GM21576 (cell line): Measurements from ENCODE around the gene IFIT1.
"Not testable (repeated sequence)": the region's sequence is repeated elsewhere in the genome, so short reads cannot be mapped to it uniquely, and the experiment has no call there.

ENCODE experiments used
- ATAC-seq: cut with Tn5 transposase; IDR thresholded peaks from one replicate; pipeline ENCODE4 v1.9.1; 2021; ENCODE audit warnings: mild to moderate bottlenecking, moderate library complexity; ENCODE audit not compliant: unreplicated experiment

The IFIT1 gene

GRCh38 chr10:89393898-89394297, 1.5 kb downstream of the IFIT1 start:
- ATAC-seq = no peak

GRCh38 chr10:89395141-89395540, 2.7 kb downstream of the IFIT1 start:
- ATAC-seq = no peak

- no peak for ATAC-seq
These were observed 5.8 kb downstream of the IFIT1 start for GRCh38 chr10:89398003-89398749.

- no peak for ATAC-seq
These were observed 7.5 kb downstream of the IFIT1 start for GRCh38 chr10:89399956-89400355.

GRCh38 chr10:89403043-89403442, 10.6 kb downstream of the IFIT1 start:
- no peak for ATAC-seq

- no peak for ATAC-seq
These were observed 12.0 kb downstream of the IFIT1 start for GRCh38 chr10:89404104-89405047.

- not testable (repeated sequence) for ATAC-seq
These were observed 13.8 kb downstream of the IFIT1 start for GRCh38 chr10:89406178-89406577.

- ATAC-seq = not testable (repeated sequence)
These were observed 15.4 kb downstream of the IFIT1 start for GRCh38 chr10:89407792-89408191.

GRCh38 chr10:89409282-89409681, 16.9 kb downstream of the IFIT1 start:
- not testable (repeated sequence) for ATAC-seq

- not testable (repeated sequence) for ATAC-seq
These were observed 18.1 kb downstream of the IFIT1 start for GRCh38 chr10:89410551-89410950.

- not testable (repeated sequence) for ATAC-seq
These were observed 18.7 kb downstream of the IFIT1 start for GRCh38 chr10:89411135-89411534.

- ATAC-seq = not testable (repeated sequence)
These were observed 19.9 kb downstream of the IFIT1 start for GRCh38 chr10:89412276-89412675.

GRCh38 chr10:89413398-89413912, 21.0 kb downstream of the IFIT1 start:
- ATAC-seq = no peak

- peak; percentile 76 for ATAC-seq
These were observed 21.9 kb downstream of the IFIT1 start, which contains the start of gene IFIT5 for GRCh38 chr10:89414146-89414878. Gene IFIT5, plus strand, starts transcription at chr10:89414568. Its CDS starts 231 bp downstream, at chr10:89414799.

- ATAC-seq = peak; percentile 37
These were observed 22.7 kb downstream of the IFIT1 start for GRCh38 chr10:89414879-89415821.

- no peak for ATAC-seq
These were observed 24.0 kb downstream of the IFIT1 start for GRCh38 chr10:89416465-89416864.

- ATAC-seq = no peak
These were observed 27.1 kb downstream of the IFIT1 start for GRCh38 chr10:89419548-89419947.

GRCh38 chr10:89421018-89421476, 28.6 kb downstream of the IFIT1 start:
- no peak for ATAC-seq

- ATAC-seq = no peak
These were observed 32.6 kb downstream of the IFIT1 start for GRCh38 chr10:89425000-89425399.
